ENCODE measurements around the gene HEY2.

Gene HEY2

GRCh38 chr6:125745281-125746018 is 4.0 kb upstream of the HEY2 start:
- no peak for DNase-seq

GRCh38 chr6:125746019-125746414 is 3.4 kb upstream of the HEY2 start:
- peak; percentile 21 for DNase-seq

GRCh38 chr6:125746731-125747588 is 2.5 kb upstream of the HEY2 start:
- DNase-seq = peak; percentile 42

GRCh38 chr6:125747589-125748405 is 1.6 kb upstream of the HEY2 start:
- DNase-seq = no peak

- no peak for DNase-seq
Measured at GRCh38 chr6:125748406-125749172, 843 bp upstream of the HEY2 start.

GRCh38 chr6:125749865-125750691 is 646 bp downstream of the HEY2 start:
- DNase-seq = no peak

GRCh38 chr6:125750692-125751333 is 1.4 kb downstream of the HEY2 start:
- no peak for DNase-seq

GRCh38 chr6:125751334-125751916 is 2.0 kb downstream of the HEY2 start:
- no peak for DNase-seq

GRCh38 chr6:125752773-125753172 is 3.3 kb downstream of the HEY2 start:
- no peak for DNase-seq

GRCh38 chr6:125753218-125753936 is 3.9 kb downstream of the HEY2 start:
- no peak for DNase-seq

- no peak for DNase-seq
Measured at GRCh38 chr6:125753937-125754259, 4.5 kb downstream of the HEY2 start.

- no peak for DNase-seq
Measured at GRCh38 chr6:125754566-125754965, 5.1 kb downstream of the HEY2 start.

GRCh38 chr6:125759184-125759902 is 9.9 kb downstream of the HEY2 start:
- DNase-seq = no peak

GRCh38 chr6:125759959-125760457 is 10.6 kb downstream of the HEY2 start:
- no peak for DNase-seq

GRCh38 chr6:125764121-125764671 is 14.8 kb downstream of the HEY2 start:
- DNase-seq = no peak

- no peak for DNase-seq
Measured at GRCh38 chr6:125765944-125766343, 16.5 kb downstream of the HEY2 start.

- no peak for DNase-seq
Measured at GRCh38 chr6:125766641-125767040, 17.2 kb downstream of the HEY2 start.

GRCh38 chr6:125769147-125769783 is 19.8 kb downstream of the HEY2 start:
- no peak for DNase-seq
